K562 (cell line): ENCODE data around the gene ICE2. TPM values are rescaled to one million over a fixed set of nuclear protein-coding genes. Genes with fewer than 3 reads are reported as not detected.

Experiments used
- ATAC-seq: fragments of 200-7000 bp; cut with Tn5 transposase; 3 replicates; pipeline ENCODE4 v1.9.1; 2020; ENCODE audit warnings: moderate library complexity
- BruUV-seq: library from RNA; stranded (reverse); fragments of 400-500 nt; replicated peaks from 2 replicates; lab custom pipeline; 2021; lab: Mats Ljungman, UMichigan
- CTCF ChIA-PET: fragments of 300-600 bp; formaldehyde crosslinking; extraction: SDS; loops from one replicate; lab custom pipeline; 2021; ENCODE audit warnings: low intra/inter-chr PET ratio; lab: Yijun Ruan, JAX
- POLR2A ChIA-PET: fragments of 300-600, 350-650 bp; sonication (Branson Sonifier 250); formaldehyde crosslinking; extraction: SDS; loops from one replicate; lab custom pipeline; 2021; ENCODE audit warnings: antibody characterized with exemption, inconsistent platforms; lab: Yijun Ruan, JAX
- DNase-seq, 4 experiments: peaks; one replicate each; pipeline versions ENCODE4 v3.0.0 to v3.0.0-alpha.2; 2011 to 2018; ENCODE audit warnings: low spot score in 3 of 4, mixed read lengths in 3 of 4; ENCODE audit errors: extremely low read depth in 1 of 4
- FAIRE-seq: peaks from 2 replicates; lab custom pipeline; 2011; peaks lifted over from hg19 to GRCh38; lab: Jason Lieb, UNC
- H2AFZ ChIP-seq: 2 replicates; pipeline ENCODE4 v1.6.0; 2011; ENCODE audit warnings: low read depth, low read length, control low read depth, inconsistent platforms
- H3K27ac ChIP-seq: fragments of 200-600 bp; 3 replicates; pipeline ENCODE4 v1.8.0; 2011; ENCODE audit warnings: low read depth, mild to moderate bottlenecking, control low read depth, inconsistent platforms, low read length, moderate library complexity, mixed read lengths; ENCODE audit errors: extremely low read depth
- H3K27me3 ChIP-seq, 2 experiments: fragments of 300-600 bp in 1 of 2; 2 replicates in 1 of 2; 3 replicates in 1 of 2; pipeline versions ENCODE4 v1.6.0 to v1.8.0; 2011; ENCODE audit warnings: inconsistent platforms in 2 of 2, low read length in 2 of 2, mild to moderate bottlenecking in 1 of 2, mixed read lengths in 1 of 2, moderate library complexity in 1 of 2; ENCODE audit not compliant: control insufficient read depth in 2 of 2, insufficient read depth in 2 of 2
- H3K36me3 ChIP-seq: fragments of 300-600 bp; 3 replicates; pipeline ENCODE4 v1.8.0; 2011; ENCODE audit warnings: mild to moderate bottlenecking, low read length, inconsistent platforms; ENCODE audit not compliant: control insufficient read depth, insufficient read depth
- H3K4me1 ChIP-seq, 2 experiments: fragments of 200-600 bp in 1 of 2; replicated peaks in 1 of 2; 2 replicates in 1 of 2; 3 replicates in 1 of 2; pipeline versions ENCODE4 v1.5.1 to v1.8.0; 2011; ENCODE audit warnings: inconsistent platforms in 2 of 2, low read length in 2 of 2, mild to moderate bottlenecking in 1 of 2, mixed read lengths in 1 of 2, moderate library complexity in 1 of 2; ENCODE audit not compliant: control insufficient read depth in 2 of 2, insufficient read depth in 2 of 2
- H3K4me2 ChIP-seq: 2 replicates; pipeline ENCODE4 v1.6.1; 2011; ENCODE audit warnings: low read length, control low read depth, inconsistent platforms, mixed read lengths; ENCODE audit not compliant: insufficient read depth
- H3K4me3 ChIP-seq: fragments of 200-600 bp; sonication (generic), shearing (Covaris generic); 2 replicates; pipeline ENCODE4 v1.5.1; 2016; ENCODE audit warnings: control low read depth, inconsistent platforms
- H3K79me2 ChIP-seq: fragments of 200-600 bp; 3 replicates; pipeline ENCODE4 v1.8.0; 2011; ENCODE audit warnings: low read length, inconsistent platforms; ENCODE audit not compliant: control insufficient read depth, insufficient read depth
- H3K9ac ChIP-seq, 2 experiments: 2 replicates each; pipeline versions ENCODE4 v1.6.0 to v1.6.1; 2011; ENCODE audit warnings: low read depth in 2 of 2, low read length in 2 of 2, control low read depth in 1 of 2, inconsistent platforms in 1 of 2, mild to moderate bottlenecking in 1 of 2, mixed read lengths in 1 of 2; ENCODE audit not compliant: insufficient read depth in 1 of 2
- H3K9me1 ChIP-seq: one replicate; pipeline ENCODE4 v1.6.0; 2011; ENCODE audit warnings: inconsistent platforms, mild to moderate bottlenecking, low read length, moderate library complexity; ENCODE audit not compliant: control insufficient read depth, insufficient read depth
- H3K9me3 ChIP-seq: replicated peaks from 2 replicates; pipeline ENCODE4 v1.5.1; 2011; ENCODE audit warnings: low read depth, low read length, inconsistent platforms; ENCODE audit not compliant: control insufficient read depth, insufficient read depth
- H4K20me1 ChIP-seq: replicated peaks from 2 replicates; pipeline ENCODE4 v1.6.1; 2011; ENCODE audit warnings: low read length, inconsistent platforms, mixed read lengths; ENCODE audit not compliant: control insufficient read depth, insufficient read depth
- BCLAF1 ChIP-seq, 2 experiments: fragments of 450-650 bp in 1 of 2; IDR thresholded peaks; 2 replicates each; pipeline ENCODE4 v1.6.1; 2011 to 2017; ENCODE audit warnings: low read depth in 2 of 2, antibody characterized with exemption in 1 of 2, borderline replicate concordance in 1 of 2, low read length in 1 of 2, mild to moderate bottlenecking in 1 of 2, mixed read lengths in 1 of 2; ENCODE audit not compliant: control insufficient read depth in 1 of 2
- BRD4 ChIP-seq: fragments of 200-600 bp; sonication (generic); IDR thresholded peaks from 2 replicates; pipeline ENCODE4 v1.6.1; 2017; ENCODE audit warnings: inconsistent platforms
- C11orf30 ChIP-seq: fragments of 450-650 bp; IDR thresholded peaks from 2 replicates; pipeline ENCODE4 v1.6.1; 2016; ENCODE audit warnings: low read depth, mild to moderate bottlenecking
- ETS2 ChIP-seq: IDR thresholded peaks from 2 replicates; pipeline ENCODE4 v1.6.1; 2016; ENCODE audit warnings: borderline replicate concordance, missing genetic modification characterization, mild to moderate bottlenecking, moderate library complexity, missing compliant biosample characterization; ENCODE audit not compliant: poor library complexity, severe bottlenecking
- MAFG ChIP-seq: fragments of 450-650 bp; conservative IDR thresholded peaks from 2 replicates; pipeline ENCODE4 v1.6.1; 2016; ENCODE audit warnings: missing genetic modification characterization, missing compliant biosample characterization
- MEF2A ChIP-seq: IDR thresholded peaks from 2 replicates; pipeline ENCODE4 v1.6.1; 2011; ENCODE audit warnings: low read depth, mild to moderate bottlenecking, low read length, moderate library complexity; ENCODE audit not compliant: control insufficient read depth
- NFE2 ChIP-seq: IDR thresholded peaks from 2 replicates; pipeline ENCODE4 v1.6.1; 2014; ENCODE audit warnings: antibody characterized with exemption, low read depth
- NR2C1 ChIP-seq, 2 experiments: fragments of 450-650 bp; IDR thresholded peaks; 2 replicates each; pipeline ENCODE4 v1.6.1; 2017; ENCODE audit warnings: mild to moderate bottlenecking in 2 of 2, antibody characterized with exemption in 1 of 2, inconsistent platforms in 1 of 2, missing compliant biosample characterization in 1 of 2, missing genetic modification characterization in 1 of 2
- TAF1 ChIP-seq: IDR thresholded peaks from 2 replicates; pipeline ENCODE4 v1.6.1; 2011; ENCODE audit warnings: mild to moderate bottlenecking, low read length, moderate library complexity; ENCODE audit not compliant: insufficient read depth, control insufficient read depth, severe bottlenecking; ENCODE audit errors: extremely low read depth
- TAF9B ChIP-seq: fragments of 450-650 bp; IDR thresholded peaks from 2 replicates; pipeline ENCODE4 v1.6.1; 2018; ENCODE audit warnings: mild to moderate bottlenecking; ENCODE audit not compliant: partially characterized antibody
- ZC3H8 ChIP-seq: fragments of 450-650 bp; IDR thresholded peaks from 2 replicates; pipeline ENCODE4 v1.6.1; 2017
- ZNF316 ChIP-seq: fragments of 450-650 bp; IDR thresholded peaks from 2 replicates; pipeline ENCODE4 v1.6.1; 2016
- ZNF79 ChIP-seq: fragments of 250-450 bp; sonication (Bioruptor Pico); IDR thresholded peaks from 2 replicates; pipeline ENCODE4 v1.4.0; 2020; ENCODE audit warnings: low read depth, mild to moderate bottlenecking, moderate library complexity
- WGBS: fragments of 100-300 bp; shearing (Covaris generic); methylation state at CpG from one replicate; pipeline ENCODE4 v1.1.6; 2016; ENCODE audit warnings: low coverage, mixed read lengths; ENCODE audit not compliant: insufficient coverage; ENCODE audit errors: missing lambda C conversion rate; 5-methylcytosine and 5-hydroxymethylcytosine counted together
- in situ Hi-C: fragments of 300-500 bp; cut with MboI; formaldehyde crosslinking; loops from 4 replicates; pipeline ENCODE4 v1.15.0; 2018; ENCODE audit warnings: inconsistent platforms, mixed read lengths
- intact Hi-C: fragments of 100-400 bp; cut with micrococcal nuclease; formaldehyde crosslinking; loops from 2 replicates; pipeline ENCODE4 v1.14.2; 2022
- polyA plus RNA-seq, 8 experiments: library from polyadenylated mRNA; depleted of rRNA in 4 of 8; stranded (reverse) in 5 of 8; unstranded in 3 of 8; fragments of >200 nt; fragmentation: Nextera tagmentation in 2 of 8; fragmentation: Illumina TruSeq in 1 of 8; extraction: Ambion mirVana in 2 of 8; extraction: Trizol in 1 of 8; gene quantifications; 2 replicates each; pipeline versions ENCODE4 v1.2.1 to v1.2.3, GENCODE V29; 2011 to 2014; ENCODE audit warnings: inconsistent platforms in 1 of 8, missing spikeins in 1 of 8
- total RNA-seq, 7 experiments: library from RNA; depleted of rRNA in 6 of 7; stranded (reverse); fragments of >200 nt in 6 of 7; fragmentation: Illumina TruSeq in 2 of 7; extraction: Trizol in 2 of 7; gene quantifications; 2 replicates each; pipeline versions ENCODE4 v1.2.1 to v1.2.3, GENCODE V29; 2011 to 2021; ENCODE audit warnings: low replicate concordance in 1 of 7

ICE2 gene
- total and polyA plus RNA-seq, 9 of the 15 experiments (the other 6 are each of a cell fraction or from before 2014, with no cell fraction given): 21.8 to 87.9 (median 58.1) TPM

GRCh38 chr15:60395276-60396011, 83.5 kb downstream of the ICE2 start:
- H3K79me2 ChIP-seq: peaks cover 73% of the 10 kb centered on the region

More at GRCh38 chr15:60395276-60396011, 83.5 kb downstream of the ICE2 start:
- DNase-seq (no peak), FAIRE-seq (no peak), ATAC-seq (no peak)
- H4K20me1 ChIP-seq: peaks cover 52% of the 10 kb centered on the region
- H3K9me1 ChIP-seq: peaks cover 6% of the 10 kb centered on the region
- intact Hi-C loops: loop anchor here (2.0 kb wide), 1 partner anchor 83 kb away; the partner anchor contains the start of gene ICE2
- no peak overlapping the region for H2AFZ ChIP-seq
- no peaks in the 10 kb centered on the region for H3K27me3 ChIP-seq
- peaks cover 36 to 50% of the 10 kb centered on the region in 2 experiments for H3K4me1 ChIP-seq
- no peak overlapping the region for H3K4me2 ChIP-seq
- in situ Hi-C loops: no loop called here
- H3K36me3 ChIP-seq: peaks cover 51% of the 10 kb centered on the region; the same call in 2 of the 3 replicates
- POLR2A ChIA-PET: interaction anchor here (0.7 to 5.6 kb wide), 6 partner anchors 13 to 83 kb away, joined by 3 to 38 read pairs (median 4); partner anchors contain the start of gene ICE2
- WGBS: 89% methylated on average over 9 of the region's 9 CpGs
- H3K4me3 ChIP-seq: no peak overlapping the region
- no peak overlapping the region for H3K9ac ChIP-seq
- no peak overlapping the region for H3K27ac ChIP-seq
- CTCF ChIA-PET: no interaction called here
- no TSS peak for BruUV-seq
- H3K9me3 ChIP-seq: no peaks in the 10 kb centered on the region
- no peak for TF ChIP-seq ZNF79 (CRISPR knock-in tag)
- peak; percentile 46; the same call in 1 of the 2 replicates for TF ChIP-seq MAFG
- TF ChIP-seq ETS2 (tag): no peak
- peak; percentile 62; the same call in 1 of the 2 replicates for TF ChIP-seq C11orf30
- TF ChIP-seq NFE2: peak; percentile 52; the same call in 1 of the 2 replicates
- no peak for TF ChIP-seq NR2C1 (IDR thresholded peaks at IDR 0.05)
- TF ChIP-seq NR2C1 (tag; IDR thresholded peaks at IDR 0.05): no peak
- TF ChIP-seq TAF1: no peak
- TF ChIP-seq BCLAF1 (IDR thresholded peaks at IDR 0.05; ENCODE audit: borderline replicate concordance in 1 of 2, control insufficient read depth in 1 of 2, low read depth in 2 of 2, low read length in 1 of 2): no peak
- no peak for TF ChIP-seq MEF2A
- TF ChIP-seq TAF9B: no peak
- TF ChIP-seq ZC3H8: no peak
- TF ChIP-seq BRD4: no peak
- TF ChIP-seq ZNF316: peak; percentile 74
